ENCODE results near the gene FRMPD4. TPM values are rescaled to one million over a fixed set of nuclear protein-coding genes. Genes with fewer than 3 reads are reported as not detected.
A peak's percentile ranks its signal among the peaks of the same experiment; 100 is the strongest.

The FRMPD4 gene
- total and polyA plus RNA-seq, 9 donors, result 0.01 to 0.20 (median 0.05) TPM; not detected in 6

DNA sequence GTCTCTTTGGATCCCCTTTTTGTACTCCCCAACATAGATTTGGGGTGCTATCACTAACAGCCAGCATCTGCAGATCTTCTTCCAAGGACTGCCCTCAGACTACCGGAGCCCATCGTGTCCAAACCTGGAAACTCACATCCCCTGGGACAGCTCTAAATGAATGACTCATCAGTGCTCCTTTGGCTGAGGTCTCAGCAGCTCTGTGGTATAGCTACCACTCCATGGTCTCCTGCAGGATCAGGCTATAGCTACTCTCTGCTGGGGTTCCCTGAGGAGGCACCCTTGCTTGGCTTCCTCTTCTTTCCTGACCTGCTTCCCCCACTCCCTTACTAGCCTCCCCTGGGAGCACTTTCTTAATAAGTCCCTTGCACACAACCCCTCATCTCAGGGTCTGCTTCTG is 555.5 kb downstream of the FRMPD4 start:
- WGBS, 3 donors, result 68 to 74% (median 72%) methylated on average over 2 of the region's 2 CpGs
- Histone ChIP-seq H3K36me3 (no peaks in the 10 kb centered on the region), H3K4me1 (ENCODE audit: insufficient read depth) (no peaks in the 10 kb centered on the region), H3K27me3 (no peaks in the 10 kb centered on the region), H3K4me3 (no peak overlapping the region), H3K9me3 (no peaks in the 10 kb centered on the region), H3K27ac (no peak overlapping the region)
- no peak for TF ChIP-seq EP300 (IDR thresholded peaks at IDR 0.05)
- TF ChIP-seq, protein P1, sequence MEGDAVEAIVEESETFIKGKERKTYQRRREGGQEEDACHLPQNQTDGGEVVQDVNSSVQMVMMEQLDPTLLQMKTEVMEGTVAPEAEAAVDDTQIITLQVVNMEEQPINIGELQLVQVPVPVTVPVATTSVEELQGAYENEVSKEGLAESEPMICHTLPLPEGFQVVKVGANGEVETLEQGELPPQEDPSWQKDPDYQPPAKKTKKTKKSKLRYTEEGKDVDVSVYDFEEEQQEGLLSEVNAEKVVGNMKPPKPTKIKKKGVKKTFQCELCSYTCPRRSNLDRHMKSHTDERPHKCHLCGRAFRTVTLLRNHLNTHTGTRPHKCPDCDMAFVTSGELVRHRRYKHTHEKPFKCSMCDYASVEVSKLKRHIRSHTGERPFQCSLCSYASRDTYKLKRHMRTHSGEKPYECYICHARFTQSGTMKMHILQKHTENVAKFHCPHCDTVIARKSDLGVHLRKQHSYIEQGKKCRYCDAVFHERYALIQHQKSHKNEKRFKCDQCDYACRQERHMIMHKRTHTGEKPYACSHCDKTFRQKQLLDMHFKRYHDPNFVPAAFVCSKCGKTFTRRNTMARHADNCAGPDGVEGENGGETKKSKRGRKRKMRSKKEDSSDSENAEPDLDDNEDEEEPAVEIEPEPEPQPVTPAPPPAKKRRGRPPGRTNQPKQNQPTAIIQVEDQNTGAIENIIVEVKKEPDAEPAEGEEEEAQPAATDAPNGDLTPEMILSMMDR (IDR thresholded peaks at IDR 0.05), result no peak
- TF ChIP-seq POLR2A (IDR thresholded peaks at IDR 0.05), result no peak
- intact Hi-C loops (cut with DNase I), result no loop called here
- no peak for DNase-seq

DNA sequence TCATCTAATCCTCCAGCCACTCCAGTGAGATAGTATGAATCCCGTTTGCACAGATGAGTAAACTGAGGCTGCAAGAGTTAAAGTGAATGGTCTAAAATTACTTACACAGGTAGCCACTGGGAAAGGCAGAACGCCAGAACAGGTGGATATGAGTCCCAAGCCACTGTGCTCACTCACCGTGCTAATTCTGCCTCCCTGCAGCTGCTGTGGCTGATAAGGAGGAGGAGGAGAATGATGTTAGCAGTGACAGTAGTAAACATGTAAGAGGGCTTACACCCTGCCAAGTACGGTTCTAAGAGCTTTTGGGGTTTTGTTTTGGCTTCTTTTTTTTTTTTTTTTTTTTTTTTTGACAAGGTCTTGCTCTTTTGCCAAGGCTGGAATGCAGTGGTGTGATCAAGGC is 562.5 kb downstream of the FRMPD4 start:
- H3K27me3 ChIP-seq, result no peaks in the 10 kb centered on the region
- no peak for TF ChIP-seq POLR2A (IDR thresholded peaks at IDR 0.05)
- TF ChIP-seq EP300 (IDR thresholded peaks at IDR 0.05), result no peak
- TF ChIP-seq, protein P1 (IDR thresholded peaks at IDR 0.05), result no peak
- no peak for DNase-seq
- no peak overlapping the region for H3K4me3 ChIP-seq
- H3K27ac ChIP-seq, result no peak overlapping the region
- H3K9me3 ChIP-seq, result no peaks in the 10 kb centered on the region
- WGBS, 3 donors, result 39 to 49% (median 41%) methylated on average over 4 of the region's 4 CpGs
- intact Hi-C loops (cut with DNase I), result no loop called here
- H3K36me3 ChIP-seq, result no peaks in the 10 kb centered on the region
- no peaks in the 10 kb centered on the region for H3K4me1 ChIP-seq (ENCODE audit: insufficient read depth)

DNA sequence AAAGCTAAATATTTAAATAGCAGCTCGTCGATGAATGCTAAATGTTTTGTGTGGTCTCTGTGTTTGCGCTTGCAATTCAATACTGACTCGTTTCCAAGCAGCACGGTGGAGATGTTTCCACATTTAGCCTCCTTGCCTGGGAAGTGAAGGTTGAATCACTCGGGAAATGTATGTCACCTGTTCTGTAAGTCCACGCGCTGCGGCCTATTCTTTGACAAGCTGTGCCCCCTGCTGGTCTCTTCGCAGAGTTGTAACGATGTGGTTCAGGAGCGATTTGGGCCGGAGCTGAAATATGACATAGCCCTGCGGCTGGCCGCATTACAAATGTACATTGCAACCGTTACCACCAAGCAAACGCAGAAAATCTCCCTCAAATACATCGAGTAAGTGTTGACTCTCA is 563.4 kb downstream of the FRMPD4 start:
- no peak for TF ChIP-seq POLR2A (IDR thresholded peaks at IDR 0.05)
- TF ChIP-seq, protein P1 (IDR thresholded peaks at IDR 0.05), result no peak
- TF ChIP-seq EP300 (IDR thresholded peaks at IDR 0.05), result no peak
- Histone ChIP-seq H3K27ac (no peak overlapping the region), H3K9me3 (no peaks in the 10 kb centered on the region), H3K36me3 (no peaks in the 10 kb centered on the region), H3K4me3 (no peak overlapping the region), H3K4me1 (ENCODE audit: insufficient read depth) (no peaks in the 10 kb centered on the region), H3K27me3 (no peaks in the 10 kb centered on the region)
- WGBS, 3 donors, result 24 to 28% (median 28%) methylated on average over 18 of the region's 18 CpGs
- intact Hi-C loops (cut with DNase I), result no loop called here
- peak in 2 of 5 donors; percentile 25 to 51 for DNase-seq

DNA sequence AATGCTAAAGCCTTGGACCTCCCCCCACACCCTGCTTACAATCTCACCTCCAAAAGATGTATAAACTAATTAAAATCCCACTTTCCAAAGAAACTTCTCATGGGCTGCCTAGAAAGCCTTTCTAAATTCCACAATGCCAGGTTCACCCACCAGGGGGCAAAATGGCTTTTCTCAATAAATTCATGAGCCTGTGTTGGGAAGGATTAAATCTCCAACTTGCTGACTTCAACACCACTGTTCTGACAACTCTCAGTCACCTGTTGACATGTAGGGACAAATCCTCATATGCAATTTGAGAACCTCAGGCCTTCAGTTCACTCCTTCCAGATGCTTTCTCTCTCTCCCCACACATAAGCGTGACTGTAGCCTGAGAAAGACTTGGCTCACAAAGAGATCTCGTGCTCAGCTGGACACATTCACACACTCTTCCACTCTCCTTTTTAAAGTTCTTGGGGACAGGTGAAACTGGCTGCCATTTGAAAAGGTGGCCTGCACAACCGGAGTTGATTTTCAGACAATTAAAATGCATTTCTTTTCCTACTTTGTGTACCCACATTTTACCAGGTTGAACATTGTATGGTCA is 564.3 kb downstream of the FRMPD4 start:
- no peak for TF ChIP-seq POLR2A (IDR thresholded peaks at IDR 0.05)
- TF ChIP-seq, protein P1 (IDR thresholded peaks at IDR 0.05), result no peak
- no peak for TF ChIP-seq EP300 (IDR thresholded peaks at IDR 0.05)
- Histone ChIP-seq H3K36me3 (no peaks in the 10 kb centered on the region), H3K27ac (no peak overlapping the region), H3K4me3 (no peak overlapping the region), H3K4me1 (ENCODE audit: insufficient read depth) (no peaks in the 10 kb centered on the region), H3K27me3 (no peaks in the 10 kb centered on the region), H3K9me3 (no peaks in the 10 kb centered on the region)
- WGBS, 3 donors, result 66 to 76% (median 69%) methylated on average over 3 of the region's 3 CpGs
- intact Hi-C loops (cut with DNase I), result no loop called here
- DNase-seq, result no peak
